Activated CD4-positive, alpha-beta memory T cell treated with anti-CD3 and anti-CD28 coated beads, Interleukin-2, amount 10 ng/mL, durations not matched to agents 7 days and 5 days (primary cell): ENCODE results near the gene REG3A. TPM values are rescaled to one million over a fixed set of nuclear protein-coding genes. Genes with fewer than 3 reads are reported as not detected.

ENCODE experiments used
- CTCF ChIA-PET: fragments of 350-600 bp; sonication (Branson Sonifier 250); formaldehyde crosslinking; loops from one replicate; lab custom pipeline; 2021; ENCODE audit warnings: antibody characterized with exemption, inconsistent platforms; lab: Charles Lee
- POLR2A ChIA-PET: fragments of 350-600 bp; sonication (Branson Sonifier 250); formaldehyde crosslinking; loops from one replicate; lab custom pipeline; 2021; ENCODE audit warnings: antibody characterized with exemption; lab: Charles Lee
- DNase-seq: peaks from one replicate; pipeline ENCODE4 v3.0.0-alpha.2; 2020
- H3K27ac Mint-ChIP-seq: one replicate; pipeline ENCODE4 v1.8.0; 2021; ENCODE audit warnings: mild to moderate bottlenecking, mixed read lengths
- H3K27me3 Mint-ChIP-seq: one replicate; pipeline ENCODE4 v1.8.0; 2021; ENCODE audit warnings: mixed read lengths
- H3K36me3 Mint-ChIP-seq: one replicate; pipeline ENCODE4 v1.8.0; 2021; ENCODE audit warnings: low read depth, mixed read lengths
- H3K4me1 Mint-ChIP-seq: one replicate; pipeline ENCODE4 v1.8.0; 2021; ENCODE audit warnings: mixed read lengths
- H3K4me3 Mint-ChIP-seq: one replicate; pipeline ENCODE4 v1.8.0; 2021; ENCODE audit warnings: mild to moderate bottlenecking, mixed read lengths
- H3K9me3 Mint-ChIP-seq: one replicate; pipeline ENCODE4 v1.8.0; 2021; ENCODE audit warnings: mixed read lengths
- total RNA-seq, 2 experiments: library from RNA; stranded (reverse); gene quantifications; one replicate each; pipeline ENCODE4 v1.2.3, GENCODE V29; 2021

The REG3A gene
- total RNA-seq, 2 experiments from 2014 or later: not detected

GRCh38 chr2:79139423-79139822, 20.1 kb downstream of the REG3A start:
- Mint-ChIP-seq H3K4me1 (no peaks in the 10 kb centered on the region), H3K27ac (no peak overlapping the region), H3K27me3 (no peaks in the 10 kb centered on the region), H3K9me3 (peaks cover 17% of the 10 kb centered on the region), H3K4me3 (no peak overlapping the region), H3K36me3 (no peaks in the 10 kb centered on the region)
- ChIA-PET CTCF (no interaction called here), POLR2A (no interaction called here)
- no peak for DNase-seq

GRCh38 chr2:79138385-79138784, 21.2 kb downstream of the REG3A start:
- no peak for DNase-seq
- H3K4me1 Mint-ChIP-seq: no peaks in the 10 kb centered on the region
- POLR2A ChIA-PET: no interaction called here
- CTCF ChIA-PET: no interaction called here
- H3K27ac Mint-ChIP-seq: no peak overlapping the region
- no peaks in the 10 kb centered on the region for H3K27me3 Mint-ChIP-seq
- H3K36me3 Mint-ChIP-seq: no peaks in the 10 kb centered on the region
- H3K4me3 Mint-ChIP-seq: no peak overlapping the region
- peaks cover 20% of the 10 kb centered on the region for H3K9me3 Mint-ChIP-seq

- no peaks in the 10 kb centered on the region for H3K36me3 Mint-ChIP-seq
- no peak overlapping the region for H3K27ac Mint-ChIP-seq
- peaks cover 11% of the 10 kb centered on the region for H3K9me3 Mint-ChIP-seq
- ChIA-PET CTCF (no interaction called here), POLR2A (no interaction called here)
- DNase-seq: no peak
- no peaks in the 10 kb centered on the region for H3K27me3 Mint-ChIP-seq
- no peak overlapping the region for H3K4me3 Mint-ChIP-seq
- no peaks in the 10 kb centered on the region for H3K4me1 Mint-ChIP-seq
Observed at GRCh38 chr2:79131687-79132086, 27.9 kb downstream of the REG3A start.

GRCh38 chr2:79129804-79130203, 29.7 kb downstream of the REG3A start:
- Mint-ChIP-seq H3K36me3 (no peaks in the 10 kb centered on the region), H3K4me3 (no peak overlapping the region), H3K27me3 (no peaks in the 10 kb centered on the region), H3K4me1 (no peaks in the 10 kb centered on the region), H3K9me3 (peaks cover 9% of the 10 kb centered on the region), H3K27ac (no peak overlapping the region)
- ChIA-PET POLR2A (no interaction called here), CTCF (no interaction called here)
- no peak for DNase-seq

- Mint-ChIP-seq H3K9me3 (peaks cover 7% of the 10 kb centered on the region), H3K4me1 (no peaks in the 10 kb centered on the region), H3K36me3 (no peaks in the 10 kb centered on the region), H3K4me3 (no peak overlapping the region), H3K27ac (no peak overlapping the region), H3K27me3 (no peaks in the 10 kb centered on the region)
- ChIA-PET POLR2A (no interaction called here), CTCF (no interaction called here)
- no peak for DNase-seq
Observed at GRCh38 chr2:79129260-79129659, 30.3 kb downstream of the REG3A start.

GRCh38 chr2:79128406-79128805, 31.1 kb downstream of the REG3A start:
- no peaks in the 10 kb centered on the region for H3K36me3 Mint-ChIP-seq
- H3K4me3 Mint-ChIP-seq: no peak overlapping the region
- POLR2A ChIA-PET: no interaction called here
- DNase-seq: no peak
- CTCF ChIA-PET: no interaction called here
- H3K9me3 Mint-ChIP-seq: peaks cover 3% of the 10 kb centered on the region
- H3K27ac Mint-ChIP-seq: no peak overlapping the region
- H3K4me1 Mint-ChIP-seq: no peaks in the 10 kb centered on the region
- no peaks in the 10 kb centered on the region for H3K27me3 Mint-ChIP-seq

GRCh38 chr2:79125721-79125985, 33.9 kb downstream of the REG3A start:
- ChIA-PET CTCF (no interaction called here), POLR2A (no interaction called here)
- Mint-ChIP-seq H3K9me3 (peaks cover 3% of the 10 kb centered on the region), H3K4me3 (no peak overlapping the region), H3K4me1 (no peaks in the 10 kb centered on the region), H3K27ac (no peak overlapping the region), H3K27me3 (no peaks in the 10 kb centered on the region), H3K36me3 (no peaks in the 10 kb centered on the region)
- no peak for DNase-seq

- H3K4me3 Mint-ChIP-seq: no peak overlapping the region
- no peaks in the 10 kb centered on the region for H3K4me1 Mint-ChIP-seq
- peaks cover 3% of the 10 kb centered on the region for H3K9me3 Mint-ChIP-seq
- no peaks in the 10 kb centered on the region for H3K36me3 Mint-ChIP-seq
- no peak overlapping the region for H3K27ac Mint-ChIP-seq
- POLR2A ChIA-PET: no interaction called here
- CTCF ChIA-PET: no interaction called here
- no peaks in the 10 kb centered on the region for H3K27me3 Mint-ChIP-seq
- no peak for DNase-seq
Observed at GRCh38 chr2:79124907-79125720, 34.4 kb downstream of the REG3A start.

GRCh38 chr2:79122676-79123075, 36.9 kb downstream of the REG3A start:
- no peak for DNase-seq
- H3K4me3 Mint-ChIP-seq: no peak overlapping the region
- H3K27me3 Mint-ChIP-seq: no peaks in the 10 kb centered on the region
- POLR2A ChIA-PET: no interaction called here
- H3K9me3 Mint-ChIP-seq: peaks cover 5% of the 10 kb centered on the region
- no peaks in the 10 kb centered on the region for H3K36me3 Mint-ChIP-seq
- CTCF ChIA-PET: no interaction called here
- no peak overlapping the region for H3K27ac Mint-ChIP-seq
- no peaks in the 10 kb centered on the region for H3K4me1 Mint-ChIP-seq

GRCh38 chr2:79120194-79120713, 39.3 kb downstream of the REG3A start, which contains the start of gene REG1A:
REG1A (plus strand) TSS chr2:79120488; CDS start chr2:79120862, 374 bp downstream.
- Mint-ChIP-seq H3K4me1 (no peaks in the 10 kb centered on the region), H3K4me3 (no peak within 1 kb of the TSS), H3K36me3 (no peaks in the 10 kb centered on the region), H3K9me3 (peaks cover 7% of the 10 kb centered on the region), H3K27me3 (no peaks in the 10 kb centered on the region), H3K27ac (no peak within 1 kb of the TSS)
- CTCF ChIA-PET: no interaction called here
- POLR2A ChIA-PET: no interaction called here
- no peak for DNase-seq

GRCh38 chr2:79116997-79117928, 42.3 kb downstream of the REG3A start:
- peaks cover 19% of the 10 kb centered on the region for H3K9me3 Mint-ChIP-seq
- ChIA-PET POLR2A (no interaction called here), CTCF (no interaction called here)
- no peaks in the 10 kb centered on the region for H3K27me3 Mint-ChIP-seq
- H3K36me3 Mint-ChIP-seq: no peaks in the 10 kb centered on the region
- no peak overlapping the region for H3K4me3 Mint-ChIP-seq
- no peaks in the 10 kb centered on the region for H3K4me1 Mint-ChIP-seq
- no peak overlapping the region for H3K27ac Mint-ChIP-seq
- DNase-seq: no peak

- Mint-ChIP-seq H3K36me3 (no peaks in the 10 kb centered on the region), H3K27me3 (no peaks in the 10 kb centered on the region), H3K9me3 (peaks cover 24% of the 10 kb centered on the region), H3K27ac (no peak overlapping the region), H3K4me1 (no peaks in the 10 kb centered on the region), H3K4me3 (no peak overlapping the region)
- CTCF ChIA-PET: no interaction called here
- no peak for DNase-seq
- POLR2A ChIA-PET: no interaction called here
Observed at GRCh38 chr2:79114797-79115494, 44.6 kb downstream of the REG3A start.

GRCh38 chr2:79112269-79112668, 47.3 kb downstream of the REG3A start:
- no peak overlapping the region for H3K27ac Mint-ChIP-seq
- no peaks in the 10 kb centered on the region for H3K27me3 Mint-ChIP-seq
- no peaks in the 10 kb centered on the region for H3K4me1 Mint-ChIP-seq
- no peaks in the 10 kb centered on the region for H3K36me3 Mint-ChIP-seq
- H3K4me3 Mint-ChIP-seq: no peak overlapping the region
- ChIA-PET CTCF (no interaction called here), POLR2A (no interaction called here)
- peaks cover 21% of the 10 kb centered on the region for H3K9me3 Mint-ChIP-seq
- no peak for DNase-seq
